HG02610 (cell line): ENCODE measurements around the gene CYP24A1.

Experiments
- ATAC-seq: cut with Tn5 transposase; IDR thresholded peaks from one replicate; pipeline ENCODE4 v1.9.1; 2021; ENCODE audit warnings: mild to moderate bottlenecking, moderate library complexity; ENCODE audit not compliant: unreplicated experiment

Gene CYP24A1

GRCh38 chr20:54116550-54117235 is 57.1 kb downstream of the CYP24A1 start:
- no peak for ATAC-seq

DNA sequence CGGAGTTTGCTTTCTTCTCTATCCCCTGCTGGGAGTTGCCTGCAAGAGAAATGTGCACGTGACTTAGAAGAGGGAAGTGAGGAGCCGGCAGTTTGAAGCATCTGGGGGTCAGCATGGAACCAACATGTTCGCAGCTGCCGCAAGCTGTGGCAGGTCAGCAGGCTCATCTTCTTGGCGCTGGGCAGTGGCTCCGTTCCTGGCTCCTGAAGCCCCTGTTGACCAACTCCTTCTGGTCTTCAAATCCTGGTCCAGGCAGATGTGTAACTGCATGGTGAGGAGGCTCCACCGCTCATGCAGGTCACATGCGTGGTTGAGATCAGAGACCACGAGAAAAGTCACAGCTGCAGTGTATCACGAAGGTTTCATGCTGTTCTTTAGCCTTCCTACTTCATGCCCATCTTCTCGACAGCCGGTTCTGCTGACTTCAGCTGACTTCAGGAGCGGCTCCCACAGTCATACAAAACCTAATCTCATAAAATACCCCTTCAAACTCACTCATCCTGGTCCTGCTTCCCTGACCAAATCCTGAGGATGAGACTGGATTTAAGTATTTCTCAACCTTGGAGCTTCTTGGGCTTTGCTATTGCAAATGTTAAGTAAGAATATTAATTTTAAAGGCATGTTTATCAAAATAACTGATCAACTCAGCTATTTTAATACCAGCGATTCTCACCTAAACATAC is 58.5 kb downstream of the CYP24A1 start:
- no peak for ATAC-seq

- no peak for ATAC-seq
These were observed 59.7 kb downstream of the CYP24A1 start for GRCh38 chr20:54114109-54114508.

- no peak for ATAC-seq
These were observed 60.2 kb downstream of the CYP24A1 start for GRCh38 chr20:54113566-54113965.

- ATAC-seq = no peak
These were observed 61.4 kb downstream of the CYP24A1 start for GRCh38 chr20:54112221-54112884.

DNA sequence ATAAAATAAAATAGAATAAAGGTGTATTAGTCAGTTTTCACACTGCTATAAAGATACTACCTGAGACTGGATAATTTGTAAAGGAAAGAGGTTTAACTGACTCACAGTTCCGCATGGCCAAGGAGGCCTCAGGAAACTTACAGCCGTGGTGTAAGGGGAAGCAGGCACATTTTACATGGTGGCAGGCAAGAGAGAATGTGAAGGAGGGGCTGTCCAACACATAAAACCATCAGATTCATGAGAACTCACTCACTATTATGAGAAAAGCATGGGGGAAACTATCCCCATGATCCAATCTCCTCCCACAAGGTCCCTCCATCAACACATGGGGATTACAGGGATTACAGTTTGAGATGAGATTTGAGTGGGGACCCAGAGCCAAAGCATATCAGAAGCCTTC is 62.3 kb downstream of the CYP24A1 start:
- ATAC-seq = no peak

DNA sequence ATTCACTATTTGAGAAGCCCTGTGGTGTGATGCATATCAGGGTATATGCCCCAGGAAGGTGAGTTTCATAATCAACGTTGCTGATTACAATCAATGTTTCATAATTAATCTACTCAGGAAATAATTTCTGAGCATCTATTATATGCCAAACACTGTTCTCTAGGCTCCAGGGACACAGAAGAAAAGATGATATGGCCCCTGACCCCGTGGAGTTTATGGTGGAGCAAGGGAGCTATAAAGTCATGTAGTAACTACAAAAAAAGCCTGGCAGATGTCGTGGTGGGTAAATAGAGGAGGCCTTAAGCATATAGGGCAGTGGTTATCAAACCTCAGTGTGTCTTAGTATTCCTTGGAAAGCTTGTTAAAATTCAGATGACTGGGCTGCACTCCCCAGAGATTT is 63.3 kb downstream of the CYP24A1 start:
- no peak for ATAC-seq

GRCh38 chr20:54110041-54110440 is 63.7 kb downstream of the CYP24A1 start:
- no peak for ATAC-seq

GRCh38 chr20:54108817-54109216 is 65.0 kb downstream of the CYP24A1 start:
- no peak for ATAC-seq

GRCh38 chr20:54108326-54108642 is 65.5 kb downstream of the CYP24A1 start:
- no peak for ATAC-seq

DNA sequence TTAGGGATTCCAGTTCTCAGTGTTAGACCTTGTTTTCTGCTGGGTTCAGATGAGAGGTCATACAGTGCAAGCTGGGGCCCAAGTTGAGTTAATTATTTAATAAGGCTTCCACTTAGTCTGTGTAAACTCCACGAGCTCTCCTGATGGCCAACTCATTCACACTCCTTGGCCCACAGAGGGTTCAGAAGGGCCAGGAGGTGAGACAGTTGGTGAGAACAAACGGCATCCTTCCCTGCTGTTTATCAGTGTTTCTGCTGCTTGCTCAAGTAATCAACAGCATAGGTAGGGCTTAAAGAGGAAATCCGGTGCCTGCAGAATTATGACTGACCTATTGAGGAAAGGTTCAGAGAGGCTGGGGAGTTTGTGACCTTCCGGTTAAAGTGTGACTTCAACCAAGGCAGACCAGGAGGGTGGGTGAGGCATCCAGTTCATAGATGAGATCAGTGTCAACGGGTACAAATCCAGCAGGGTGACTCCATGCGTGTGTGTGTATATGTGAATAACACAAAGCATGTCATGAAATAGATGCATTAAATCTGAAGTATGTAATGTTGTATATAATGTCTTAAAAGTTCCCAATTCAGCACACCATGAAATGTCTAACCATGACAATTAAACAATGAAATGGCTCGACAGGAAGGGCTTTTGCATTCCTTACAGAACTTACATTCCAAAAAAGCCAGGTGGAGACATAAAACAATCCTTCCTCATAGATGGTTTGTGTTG is 66.0 kb downstream of the CYP24A1 start:
- no peak for ATAC-seq

DNA sequence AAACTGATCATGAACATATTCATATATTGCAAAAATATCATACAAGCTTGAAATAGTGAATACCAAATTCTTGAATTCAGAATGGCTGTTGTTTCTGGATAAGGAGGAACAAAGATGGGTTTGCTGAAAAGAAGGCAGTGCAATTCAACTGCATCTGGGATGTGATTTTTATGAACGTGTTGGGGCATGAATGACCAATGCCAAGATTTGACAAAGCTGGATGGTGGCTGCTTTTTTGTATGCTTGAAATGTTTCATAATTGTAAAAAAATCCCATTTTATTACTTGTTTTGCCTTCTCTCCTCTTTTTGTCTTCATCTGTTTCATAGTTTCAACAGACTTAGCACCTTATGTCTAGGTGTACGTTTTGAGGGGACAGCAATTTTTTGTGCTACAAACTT is 66.6 kb downstream of the CYP24A1 start:
- no peak for ATAC-seq

GRCh38 chr20:54106162-54106561 is 67.6 kb downstream of the CYP24A1 start:
- ATAC-seq = no peak

- ATAC-seq = no peak
These were observed 68.1 kb downstream of the CYP24A1 start for GRCh38 chr20:54105653-54106052.

GRCh38 chr20:54104781-54105180 is 69.0 kb downstream of the CYP24A1 start:
- ATAC-seq = no peak

DNA sequence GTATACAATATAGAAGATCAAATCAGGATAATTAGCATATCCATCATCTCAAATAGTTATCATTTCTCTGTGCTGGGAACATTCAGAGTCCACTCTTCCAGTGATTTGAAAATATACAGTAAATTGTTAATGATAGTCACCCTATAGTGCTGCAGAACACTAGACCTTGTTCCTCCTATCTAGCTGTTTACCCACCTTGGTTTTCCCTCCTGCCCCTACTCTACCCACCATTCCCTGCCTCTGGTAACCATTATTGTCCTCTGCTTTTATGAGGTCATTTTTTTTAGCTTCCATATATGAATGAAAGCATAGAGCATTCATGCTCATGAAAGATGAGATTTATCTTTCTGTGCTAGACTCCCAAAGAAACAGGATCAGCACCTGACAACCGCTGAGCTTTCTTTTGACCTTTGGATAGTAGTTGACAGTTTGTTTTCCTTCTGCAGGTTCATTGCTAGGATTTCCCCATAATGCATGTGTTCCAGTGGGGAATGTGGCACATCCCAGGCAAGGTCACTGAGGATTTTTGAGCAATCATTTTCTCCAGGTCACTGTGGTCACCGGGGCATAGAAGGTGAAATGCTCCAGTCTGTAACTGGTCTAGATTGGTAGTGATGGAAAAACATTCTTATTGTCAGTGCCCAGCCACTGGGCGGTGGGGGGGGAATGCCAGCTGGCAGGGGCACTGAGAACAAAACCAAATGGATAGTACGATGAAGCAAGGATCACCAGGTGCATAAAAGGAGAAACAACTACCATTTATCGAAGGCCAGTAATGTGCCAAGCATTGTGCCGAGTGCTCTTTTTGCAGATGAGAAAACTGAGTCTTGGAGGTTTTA is 69.8 kb downstream of the CYP24A1 start:
- ATAC-seq = no peak
